ENCODE results near the gene NUPR2.

- TF ChIP-seq POLR2A (IDR thresholded peaks at IDR 0.05) = no peak
- TF ChIP-seq CTCF (IDR thresholded peaks at IDR 0.05) = no peak
Measured at GRCh38 chr7:56099653-56100052, 16.6 kb downstream of the NUPR2 start.

Data from right lobe of liver (tissue), 4 donors.